Cardiac muscle cell (in vitro differentiated cells and primary cell): ENCODE data around the gene DND1. TPM values are rescaled to one million over a fixed set of nuclear protein-coding genes. Genes with fewer than 3 reads are reported as not detected.
"Not testable (repeated sequence)": the region's sequence is repeated elsewhere in the genome, so short reads cannot be mapped to it uniquely, and the experiment has no call there.

ENCODE experiments used
- DNase-seq, 2 donors: peaks; one replicate each; pipeline versions ENCODE4 v3.0.0 to v3.0.0-alpha.2; 2010 to 2017; ENCODE audit warnings: low read depth in 1 of 2, low spot score in 1 of 2
- H3K27ac ChIP-seq: fragments of 200-600 bp; sonication (generic); 2 replicates; pipeline ENCODE4 v1.5.1; 2016
- H3K27me3 ChIP-seq: fragments of 200-600 bp; sonication (generic); 2 replicates; pipeline ENCODE4 v1.6.0; 2016; ENCODE audit warnings: control low read depth
- H3K36me3 ChIP-seq: fragments of 200-600 bp; sonication (generic); 2 replicates; pipeline ENCODE4 v1.5.1; 2016; ENCODE audit warnings: control low read depth
- H3K4me1 ChIP-seq: fragments of 200-600 bp; sonication (generic); 2 replicates; pipeline ENCODE4 v1.8.1; 2017; ENCODE audit warnings: low read depth, mild to moderate bottlenecking, mixed run types
- H3K4me3 ChIP-seq: fragments of 200-600 bp; sonication (generic); 2 replicates; pipeline ENCODE4 v1.5.1; 2016; ENCODE audit warnings: mild to moderate bottlenecking
- H3K9me3 ChIP-seq: fragments of 200-600 bp; sonication (generic); 2 replicates; pipeline ENCODE4 v1.5.1; 2017; ENCODE audit warnings: low read depth, mild to moderate bottlenecking, control low read depth
- polyA plus RNA-seq: library from polyadenylated mRNA; unstranded; fragments of >200 nt; fragmentation: Nextera tagmentation; extraction: Ambion mirVana; gene quantifications from 2 replicates; pipeline ENCODE4 v1.2.1, GENCODE V29; 2016
- total RNA-seq: library from RNA; depleted of rRNA; stranded (reverse); fragments of >200 nt; gene quantifications from 2 replicates; pipeline ENCODE4 v1.2.3, GENCODE V29; 2016
- TF ChIP-seq, protein P1 (sequence below): IDR thresholded peaks from 2 replicates; pipeline ENCODE4 v1.5.1; 2012; ENCODE audit warnings: low read depth, mild to moderate bottlenecking, low read length

Gene DND1
- total and polyA plus RNA-seq, 2 experiments from 2014 or later = 0.86 to 2.1 TPM

DNA sequence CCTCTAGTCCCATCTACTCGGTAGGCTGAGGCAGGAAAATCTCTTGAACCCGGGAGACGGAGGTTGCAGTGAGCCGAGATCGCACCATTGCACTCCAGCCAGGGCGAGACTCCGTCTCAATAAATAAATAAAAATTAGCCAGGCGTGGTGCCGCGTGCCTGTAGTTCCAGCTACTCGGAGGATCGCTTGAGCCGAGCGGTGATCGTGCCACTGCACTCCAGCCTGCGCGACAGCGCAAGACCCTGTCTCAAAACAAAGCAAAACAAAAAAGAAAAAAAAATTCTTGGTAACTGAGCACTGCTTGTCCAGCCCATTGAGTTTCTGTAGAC is 9.4 kb downstream of the DND1 start:
- H3K27ac ChIP-seq = peak overlapping the region; percentile 83
- H3K4me3 ChIP-seq = peak overlapping the region; percentile 75
- H3K9me3 ChIP-seq = no peaks in the 10 kb centered on the region
- H3K36me3 ChIP-seq = peaks cover 39% of the 10 kb centered on the region
- TF ChIP-seq, protein P1, sequence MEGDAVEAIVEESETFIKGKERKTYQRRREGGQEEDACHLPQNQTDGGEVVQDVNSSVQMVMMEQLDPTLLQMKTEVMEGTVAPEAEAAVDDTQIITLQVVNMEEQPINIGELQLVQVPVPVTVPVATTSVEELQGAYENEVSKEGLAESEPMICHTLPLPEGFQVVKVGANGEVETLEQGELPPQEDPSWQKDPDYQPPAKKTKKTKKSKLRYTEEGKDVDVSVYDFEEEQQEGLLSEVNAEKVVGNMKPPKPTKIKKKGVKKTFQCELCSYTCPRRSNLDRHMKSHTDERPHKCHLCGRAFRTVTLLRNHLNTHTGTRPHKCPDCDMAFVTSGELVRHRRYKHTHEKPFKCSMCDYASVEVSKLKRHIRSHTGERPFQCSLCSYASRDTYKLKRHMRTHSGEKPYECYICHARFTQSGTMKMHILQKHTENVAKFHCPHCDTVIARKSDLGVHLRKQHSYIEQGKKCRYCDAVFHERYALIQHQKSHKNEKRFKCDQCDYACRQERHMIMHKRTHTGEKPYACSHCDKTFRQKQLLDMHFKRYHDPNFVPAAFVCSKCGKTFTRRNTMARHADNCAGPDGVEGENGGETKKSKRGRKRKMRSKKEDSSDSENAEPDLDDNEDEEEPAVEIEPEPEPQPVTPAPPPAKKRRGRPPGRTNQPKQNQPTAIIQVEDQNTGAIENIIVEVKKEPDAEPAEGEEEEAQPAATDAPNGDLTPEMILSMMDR = no peak
- DNase-seq = no peak
- H3K4me1 ChIP-seq = peaks cover 3% of the 10 kb centered on the region
- no peaks in the 10 kb centered on the region for H3K27me3 ChIP-seq

DNA sequence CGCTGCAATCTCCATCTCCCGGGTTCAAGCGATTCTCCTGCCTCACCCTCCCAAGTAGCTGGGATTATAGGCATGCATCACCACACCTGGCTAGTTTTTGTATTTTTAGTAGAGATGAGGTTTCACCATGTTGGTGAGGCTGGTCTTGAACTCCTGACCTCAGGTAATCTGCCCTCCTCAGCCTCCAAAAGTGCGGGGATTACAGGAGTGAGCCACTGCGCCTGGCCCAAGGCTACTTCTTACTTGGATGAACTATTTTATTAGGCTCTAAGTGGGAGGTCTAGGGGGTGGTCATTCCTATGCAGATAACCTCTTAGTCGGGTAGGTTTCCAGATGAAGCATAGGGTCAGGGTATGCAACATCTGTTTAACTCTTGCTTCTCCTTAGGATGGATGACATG is 13.0 kb downstream of the DND1 start:
- DNase-seq, H3K4me3 ChIP-seq, H3K27me3 ChIP-seq, H3K9me3 ChIP-seq, H3K27ac ChIP-seq, H3K4me1 ChIP-seq: not testable (repeated sequence)
- H3K36me3 ChIP-seq = peaks cover 66% of the 10 kb centered on the region

DNA sequence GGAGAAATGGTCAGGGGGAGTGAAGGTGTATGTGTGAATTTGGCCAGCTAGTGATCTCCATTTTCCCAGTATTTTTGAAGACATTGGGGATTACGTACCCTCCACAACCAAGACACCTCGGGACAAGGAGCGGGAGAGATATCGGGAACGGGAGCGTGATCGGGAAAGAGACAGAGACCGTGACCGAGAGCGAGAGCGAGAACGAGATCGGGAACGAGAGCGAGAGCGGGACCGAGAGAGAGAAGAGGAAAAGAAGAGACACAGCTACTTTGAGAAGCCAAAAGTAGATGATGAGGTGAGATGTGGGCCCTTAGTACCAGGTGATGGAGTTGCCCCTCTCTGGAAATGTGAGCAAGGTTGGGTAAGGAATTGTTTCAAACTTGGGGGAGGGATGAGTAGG is 14.5 kb downstream of the DND1 start:
- TF ChIP-seq, protein P1 = no peak
- Histone ChIP-seq H3K9me3 (no peaks in the 10 kb centered on the region), H3K27ac (no peak overlapping the region), H3K27me3 (no peaks in the 10 kb centered on the region), H3K4me3 (no peak overlapping the region), H3K36me3 (peaks cover 81% of the 10 kb centered on the region), H3K4me1 (peaks cover 1% of the 10 kb centered on the region)
- no peak for DNase-seq

DNA sequence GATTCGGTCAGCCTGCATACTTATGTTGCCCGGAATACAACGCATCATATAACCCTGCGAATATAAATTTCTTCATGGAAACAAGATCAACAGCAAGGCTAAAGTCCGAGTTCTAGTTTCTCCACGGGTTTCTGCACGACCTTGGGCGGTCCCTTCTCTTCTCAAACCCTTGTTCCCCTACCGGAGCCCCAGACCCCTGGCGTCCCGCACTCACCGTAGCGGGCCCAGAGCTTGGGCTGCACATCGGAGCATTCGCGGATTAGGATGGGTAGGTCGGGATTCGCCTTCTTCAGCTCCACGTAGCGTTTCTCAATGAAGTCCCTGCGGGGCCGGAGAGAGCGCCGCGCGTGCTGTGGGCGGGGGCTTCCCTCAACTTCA is 26.3 kb downstream of the DND1 start:
- Histone ChIP-seq H3K4me3 (peak overlapping the region; percentile 93), H3K4me1 (peaks cover 11% of the 10 kb centered on the region), H3K27ac (peak overlapping the region; percentile 75), H3K36me3 (peaks cover 35% of the 10 kb centered on the region), H3K27me3 (no peaks in the 10 kb centered on the region), H3K9me3 (no peaks in the 10 kb centered on the region)
- DNase-seq = no peak
- TF ChIP-seq, protein P1 = no peak

DNA sequence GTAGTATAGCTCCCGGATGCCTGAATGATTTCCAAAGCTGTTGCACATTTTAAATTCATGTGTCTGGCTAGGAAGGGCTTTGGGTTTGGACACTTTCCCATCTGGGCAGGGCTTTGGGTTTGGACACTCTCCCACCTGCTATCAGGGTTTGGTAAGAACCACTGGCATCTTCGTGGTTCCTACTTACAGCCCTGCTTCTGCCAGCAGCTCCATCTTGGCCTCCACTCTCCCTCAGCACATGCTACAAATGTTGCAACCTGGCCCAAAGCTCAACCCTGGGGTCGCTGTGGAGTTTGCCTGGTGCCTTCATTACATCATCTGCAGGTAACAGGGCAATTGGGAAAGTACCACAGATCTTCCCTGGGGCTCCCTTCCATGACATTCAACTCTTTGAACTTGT is 30.7 kb downstream of the DND1 start:
- Histone ChIP-seq H3K9me3 (no peaks in the 10 kb centered on the region), H3K4me1 (peaks cover 14% of the 10 kb centered on the region), H3K36me3 (peaks cover 11% of the 10 kb centered on the region), H3K27ac (no peak overlapping the region), H3K4me3 (no peak overlapping the region), H3K27me3 (no peaks in the 10 kb centered on the region)
- peak in 1 of 2 donors; percentile 92 for DNase-seq
- TF ChIP-seq, protein P1 = no peak

DNA sequence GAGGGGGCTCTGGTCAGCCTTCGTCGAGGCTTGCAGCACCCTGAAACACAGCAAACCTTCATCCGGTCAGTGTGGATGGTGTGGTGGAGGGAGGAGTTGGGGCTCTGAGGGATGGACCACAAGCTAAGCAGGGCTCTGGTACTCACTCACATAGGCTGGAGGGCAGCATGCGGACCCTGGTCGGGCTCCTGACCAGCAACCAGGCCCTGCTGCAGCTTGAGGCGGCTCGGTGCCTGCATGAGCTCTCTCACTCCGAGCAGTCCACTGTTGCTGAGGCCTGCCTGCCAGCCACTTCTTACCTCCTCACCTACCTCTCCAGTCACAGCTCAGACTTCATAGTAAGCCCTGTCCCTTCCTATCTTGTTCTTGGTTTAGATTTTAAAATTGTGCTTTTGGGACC is 31.7 kb downstream of the DND1 start:
- H3K9me3 ChIP-seq = no peaks in the 10 kb centered on the region
- H3K27ac ChIP-seq = no peak overlapping the region
- peaks cover 14% of the 10 kb centered on the region for H3K4me1 ChIP-seq
- H3K36me3 ChIP-seq = peaks cover 11% of the 10 kb centered on the region
- TF ChIP-seq, protein P1 = no peak
- no peak overlapping the region for H3K4me3 ChIP-seq
- no peak for DNase-seq
- no peaks in the 10 kb centered on the region for H3K27me3 ChIP-seq
